K562 (cell line): ENCODE data around the gene ABHD16A. TPM values are rescaled to one million over a fixed set of nuclear protein-coding genes. Genes with fewer than 3 reads are reported as not detected.

Experiments used
- ARID2 ChIP-seq: fragments of 450-650 bp; IDR thresholded peaks from 2 replicates; pipeline ENCODE4 v1.6.1; 2017; ENCODE audit warnings: antibody characterized with exemption, mild to moderate bottlenecking
- BRD4 ChIP-seq: fragments of 200-600 bp; sonication (generic); IDR thresholded peaks from 2 replicates; pipeline ENCODE4 v1.6.1; 2017; ENCODE audit warnings: inconsistent platforms
- CCAR2 ChIP-seq: fragments of 200-400 bp; formaldehyde crosslinking; IDR thresholded peaks from 2 replicates; pipeline ENCODE4 v1.6.1; 2017; ENCODE audit warnings: mild to moderate bottlenecking, low read depth, low read length
- DDX20 ChIP-seq: fragments of 450-650 bp; IDR thresholded peaks from 2 replicates; pipeline ENCODE4 v1.6.1; 2016; ENCODE audit warnings: missing genetic modification characterization, low read depth, mild to moderate bottlenecking, missing compliant biosample characterization, moderate library complexity
- GATAD2A ChIP-seq: fragments of 450-650 bp; IDR thresholded peaks from 2 replicates; pipeline ENCODE4 v1.6.1; 2017
- HNRNPLL ChIP-seq: fragments of 200-400 bp; formaldehyde crosslinking; IDR thresholded peaks from 2 replicates; pipeline ENCODE4 v1.6.1; 2017; ENCODE audit warnings: low read length, low read depth, mild to moderate bottlenecking; ENCODE audit not compliant: poor library complexity, severe bottlenecking
- POLR2B ChIP-seq: fragments of 450-650 bp; IDR thresholded peaks from 2 replicates; pipeline ENCODE4 v1.6.1; 2018; ENCODE audit warnings: low read depth; ENCODE audit not compliant: partially characterized antibody
- RBFOX2 ChIP-seq: fragments of 200-400 bp; formaldehyde crosslinking; IDR thresholded peaks from 2 replicates; pipeline ENCODE4 v1.6.1; 2017; ENCODE audit warnings: low read depth, mild to moderate bottlenecking, low read length, moderate library complexity
- SMAD1 ChIP-seq: fragments of 150-350 bp; IDR thresholded peaks from 2 replicates; pipeline ENCODE4 v1.6.1; 2014; ENCODE audit warnings: low read length, low read depth; ENCODE audit not compliant: partially characterized antibody
- ZBTB7A ChIP-seq: IDR thresholded peaks from 2 replicates; pipeline ENCODE4 v1.6.1; 2011; ENCODE audit warnings: low read depth, mild to moderate bottlenecking, low read length, moderate library complexity, borderline replicate concordance; ENCODE audit not compliant: control insufficient read depth
- ZNF76 ChIP-seq: fragments of 250-450 bp; sonication (Bioruptor Pico); IDR thresholded peaks from 2 replicates; pipeline ENCODE4 v1.4.0; 2020; ENCODE audit warnings: mild to moderate bottlenecking, moderate library complexity, borderline replicate concordance
- polyA plus RNA-seq, 8 experiments: library from polyadenylated mRNA; depleted of rRNA in 4 of 8; stranded (reverse) in 5 of 8; unstranded in 3 of 8; fragments of >200 nt; fragmentation: Nextera tagmentation in 2 of 8; fragmentation: Illumina TruSeq in 1 of 8; extraction: Ambion mirVana in 2 of 8; extraction: Trizol in 1 of 8; gene quantifications; 2 replicates each; pipeline versions ENCODE4 v1.2.1 to v1.2.3, GENCODE V29; 2011 to 2014; ENCODE audit warnings: inconsistent platforms in 1 of 8, missing spikeins in 1 of 8
- total RNA-seq, 7 experiments: library from RNA; depleted of rRNA in 6 of 7; stranded (reverse); fragments of >200 nt in 6 of 7; fragmentation: Illumina TruSeq in 2 of 7; extraction: Trizol in 2 of 7; gene quantifications; 2 replicates each; pipeline versions ENCODE4 v1.2.1 to v1.2.3, GENCODE V29; 2011 to 2021; ENCODE audit warnings: low replicate concordance in 1 of 7
- TF ChIP-seq, protein P1 (sequence below): fragments of 250-450 bp; sonication (Bioruptor Pico); IDR thresholded peaks from 2 replicates; pipeline ENCODE4 v1.4.0; 2020
- TF ChIP-seq, protein P2 (sequence below): sonication (generic); formaldehyde crosslinking; IDR thresholded peaks from 2 replicates; pipeline ENCODE4 v1.8.0; 2022; ENCODE audit warnings: mild to moderate bottlenecking, missing genetic modification reagents
- TF ChIP-seq, protein P3 (sequence below): fragments of 450-650 bp; IDR thresholded peaks from 2 replicates; pipeline ENCODE4 v1.6.1; 2018; ENCODE audit warnings: mild to moderate bottlenecking, low read depth; ENCODE audit not compliant: partially characterized antibody

ABHD16A gene
- total and polyA plus RNA-seq, 9 of the 15 experiments (the other 6 are each of a cell fraction or from before 2014, with no cell fraction given) = 25.8 to 120 (median 81.6) TPM

DNA sequence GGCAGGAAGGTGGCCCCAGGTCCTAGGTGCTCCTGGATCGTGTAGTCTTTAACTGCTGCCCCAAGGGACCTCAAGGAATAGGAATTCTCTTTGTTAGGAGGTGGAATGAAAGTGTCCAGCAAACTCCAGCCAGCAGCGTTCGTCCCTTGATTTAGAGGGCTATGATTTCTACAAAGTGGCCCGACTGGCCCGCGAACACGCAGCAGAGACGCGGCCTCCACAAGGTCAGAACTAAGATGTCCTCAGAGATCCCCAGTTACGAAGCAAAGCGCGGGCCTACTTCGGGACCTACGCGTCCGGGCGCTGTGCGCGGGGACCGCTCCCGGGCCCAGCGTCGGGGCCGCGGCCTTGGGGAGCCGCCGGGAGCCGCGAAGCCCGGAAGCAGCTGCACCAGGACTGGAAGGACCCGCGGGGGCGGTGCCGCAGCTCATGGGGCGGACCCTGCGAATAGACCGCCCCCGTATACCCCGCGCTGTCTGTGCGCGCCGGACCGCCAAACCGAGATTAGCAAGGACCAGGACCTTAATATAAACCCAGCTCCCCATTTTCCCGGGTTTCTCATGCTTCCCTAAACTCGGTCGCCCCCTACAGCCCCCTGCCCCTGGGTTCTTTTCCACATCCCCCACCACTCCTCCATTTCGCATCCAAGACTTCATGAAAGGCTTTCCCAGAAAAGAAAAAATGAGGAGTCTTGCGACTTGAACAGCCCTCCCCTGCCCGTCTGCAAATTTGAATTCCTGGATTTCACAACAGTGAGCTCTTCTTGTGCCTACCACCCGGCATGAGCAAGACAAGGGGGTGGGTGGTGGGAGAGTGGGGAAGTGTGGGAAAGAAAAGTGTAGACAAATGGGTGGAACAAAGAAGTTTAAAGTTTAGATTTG lies 42.5 kb downstream of the ABHD16A start, which contains the start of gene C6orf47 (continued):
- TF ChIP-seq, protein P1, sequence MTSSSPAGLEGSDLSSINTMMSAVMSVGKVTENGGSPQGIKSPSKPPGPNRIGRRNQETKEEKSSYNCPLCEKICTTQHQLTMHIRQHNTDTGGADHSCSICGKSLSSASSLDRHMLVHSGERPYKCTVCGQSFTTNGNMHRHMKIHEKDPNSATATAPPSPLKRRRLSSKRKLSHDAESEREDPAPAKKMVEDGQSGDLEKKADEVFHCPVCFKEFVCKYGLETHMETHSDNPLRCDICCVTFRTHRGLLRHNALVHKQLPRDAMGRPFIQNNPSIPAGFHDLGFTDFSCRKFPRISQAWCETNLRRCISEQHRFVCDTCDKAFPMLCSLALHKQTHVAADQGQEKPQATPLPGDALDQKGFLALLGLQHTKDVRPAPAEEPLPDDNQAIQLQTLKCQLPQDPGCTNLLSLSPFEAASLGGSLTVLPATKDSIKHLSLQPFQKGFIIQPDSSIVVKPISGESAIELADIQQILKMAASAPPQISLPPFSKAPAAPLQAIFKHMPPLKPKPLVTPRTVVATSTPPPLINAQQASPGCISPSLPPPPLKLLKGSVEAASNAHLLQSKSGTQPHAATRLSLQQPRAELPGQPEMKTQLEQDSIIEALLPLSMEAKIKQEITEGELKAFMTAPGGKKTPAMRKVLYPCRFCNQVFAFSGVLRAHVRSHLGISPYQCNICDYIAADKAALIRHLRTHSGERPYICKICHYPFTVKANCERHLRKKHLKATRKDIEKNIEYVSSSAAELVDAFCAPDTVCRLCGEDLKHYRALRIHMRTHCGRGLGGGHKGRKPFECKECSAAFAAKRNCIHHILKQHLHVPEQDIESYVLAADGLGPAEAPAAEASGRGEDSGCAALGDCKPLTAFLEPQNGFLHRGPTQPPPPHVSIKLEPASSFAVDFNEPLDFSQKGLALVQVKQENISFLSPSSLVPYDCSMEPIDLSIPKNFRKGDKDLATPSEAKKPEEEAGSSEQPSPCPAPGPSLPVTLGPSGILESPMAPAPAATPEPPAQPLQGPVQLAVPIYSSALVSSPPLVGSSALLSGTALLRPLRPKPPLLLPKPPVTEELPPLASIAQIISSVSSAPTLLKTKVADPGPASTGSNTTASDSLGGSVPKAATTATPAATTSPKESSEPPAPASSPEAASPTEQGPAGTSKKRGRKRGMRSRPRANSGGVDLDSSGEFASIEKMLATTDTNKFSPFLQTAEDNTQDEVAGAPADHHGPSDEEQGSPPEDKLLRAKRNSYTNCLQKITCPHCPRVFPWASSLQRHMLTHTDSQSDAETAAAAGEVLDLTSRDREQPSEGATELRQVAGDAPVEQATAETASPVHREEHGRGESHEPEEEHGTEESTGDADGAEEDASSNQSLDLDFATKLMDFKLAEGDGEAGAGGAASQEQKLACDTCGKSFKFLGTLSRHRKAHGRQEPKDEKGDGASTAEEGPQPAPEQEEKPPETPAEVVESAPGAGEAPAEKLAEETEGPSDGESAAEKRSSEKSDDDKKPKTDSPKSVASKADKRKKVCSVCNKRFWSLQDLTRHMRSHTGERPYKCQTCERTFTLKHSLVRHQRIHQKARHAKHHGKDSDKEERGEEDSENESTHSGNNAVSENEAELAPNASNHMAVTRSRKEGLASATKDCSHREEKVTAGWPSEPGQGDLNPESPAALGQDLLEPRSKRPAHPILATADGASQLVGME (CRISPR knock-in tag) = 0 out of 2 replicates have a peak, but pooled peaks have one; percentile 29
- TF ChIP-seq GATAD2A (no peak), ARID2 (peak; percentile 40; the same call in 1 of the 2 replicates), ZNF76 (CRISPR knock-in tag) (no peak), HNRNPLL (peak; percentile 66), RBFOX2 (peak; percentile 96), POLR2B (peak; percentile 78), CCAR2 (0 out of 2 replicates have a peak, but pooled peaks have one; percentile 30), SMAD1 (peak; percentile 74), ZBTB7A (peak; percentile 98), DDX20 (tag) (0 out of 2 replicates have a peak, but pooled peaks have one; percentile 19), BRD4 (no peak)
- TF ChIP-seq, protein P2, sequence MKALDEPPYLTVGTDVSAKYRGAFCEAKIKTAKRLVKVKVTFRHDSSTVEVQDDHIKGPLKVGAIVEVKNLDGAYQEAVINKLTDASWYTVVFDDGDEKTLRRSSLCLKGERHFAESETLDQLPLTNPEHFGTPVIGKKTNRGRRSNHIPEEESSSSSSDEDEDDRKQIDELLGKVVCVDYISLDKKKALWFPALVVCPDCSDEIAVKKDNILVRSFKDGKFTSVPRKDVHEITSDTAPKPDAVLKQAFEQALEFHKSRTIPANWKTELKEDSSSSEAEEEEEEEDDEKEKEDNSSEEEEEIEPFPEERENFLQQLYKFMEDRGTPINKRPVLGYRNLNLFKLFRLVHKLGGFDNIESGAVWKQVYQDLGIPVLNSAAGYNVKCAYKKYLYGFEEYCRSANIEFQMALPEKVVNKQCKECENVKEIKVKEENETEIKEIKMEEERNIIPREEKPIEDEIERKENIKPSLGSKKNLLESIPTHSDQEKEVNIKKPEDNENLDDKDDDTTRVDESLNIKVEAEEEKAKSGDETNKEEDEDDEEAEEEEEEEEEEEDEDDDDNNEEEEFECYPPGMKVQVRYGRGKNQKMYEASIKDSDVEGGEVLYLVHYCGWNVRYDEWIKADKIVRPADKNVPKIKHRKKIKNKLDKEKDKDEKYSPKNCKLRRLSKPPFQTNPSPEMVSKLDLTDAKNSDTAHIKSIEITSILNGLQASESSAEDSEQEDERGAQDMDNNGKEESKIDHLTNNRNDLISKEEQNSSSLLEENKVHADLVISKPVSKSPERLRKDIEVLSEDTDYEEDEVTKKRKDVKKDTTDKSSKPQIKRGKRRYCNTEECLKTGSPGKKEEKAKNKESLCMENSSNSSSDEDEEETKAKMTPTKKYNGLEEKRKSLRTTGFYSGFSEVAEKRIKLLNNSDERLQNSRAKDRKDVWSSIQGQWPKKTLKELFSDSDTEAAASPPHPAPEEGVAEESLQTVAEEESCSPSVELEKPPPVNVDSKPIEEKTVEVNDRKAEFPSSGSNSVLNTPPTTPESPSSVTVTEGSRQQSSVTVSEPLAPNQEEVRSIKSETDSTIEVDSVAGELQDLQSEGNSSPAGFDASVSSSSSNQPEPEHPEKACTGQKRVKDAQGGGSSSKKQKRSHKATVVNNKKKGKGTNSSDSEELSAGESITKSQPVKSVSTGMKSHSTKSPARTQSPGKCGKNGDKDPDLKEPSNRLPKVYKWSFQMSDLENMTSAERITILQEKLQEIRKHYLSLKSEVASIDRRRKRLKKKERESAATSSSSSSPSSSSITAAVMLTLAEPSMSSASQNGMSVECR (CRISPR knock-in tag) = peak; percentile 91; the same call in 1 of the 2 replicates
- TF ChIP-seq, protein P3, sequence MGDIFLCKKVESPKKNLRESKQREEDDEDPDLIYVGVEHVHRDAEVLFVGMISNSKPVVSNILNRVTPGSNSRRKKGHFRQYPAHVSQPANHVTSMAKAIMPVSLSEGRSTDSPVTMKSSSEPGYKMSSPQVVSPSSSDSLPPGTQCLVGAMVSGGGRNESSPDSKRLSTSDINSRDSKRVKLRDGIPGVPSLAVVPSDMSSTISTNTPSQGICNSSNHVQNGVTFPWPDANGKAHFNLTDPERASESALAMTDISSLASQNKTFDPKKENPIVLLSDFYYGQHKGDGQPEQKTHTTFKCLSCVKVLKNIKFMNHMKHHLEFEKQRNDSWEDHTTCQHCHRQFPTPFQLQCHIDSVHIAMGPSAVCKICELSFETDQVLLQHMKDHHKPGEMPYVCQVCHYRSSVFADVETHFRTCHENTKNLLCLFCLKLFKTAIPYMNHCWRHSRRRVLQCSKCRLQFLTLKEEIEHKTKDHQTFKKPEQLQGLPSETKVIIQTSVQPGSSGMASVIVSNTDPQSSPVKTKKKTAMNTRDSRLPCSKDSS = no peak
